Left lobe of liver (tissue), 2 donors: ENCODE data around the gene C3orf62. TPM values are rescaled to one million over a fixed set of nuclear protein-coding genes. Genes with fewer than 3 reads are reported as not detected.
"Not testable (repeated sequence)": the region's sequence is repeated elsewhere in the genome, so short reads cannot be mapped to it uniquely, and the experiment has no call there.

Experiments
- ATAC-seq: fragments of 200-7000 bp; cut with Tn5 transposase; one replicate; pipeline ENCODE4 v1.9.1; 2020; ENCODE audit warnings: mild to moderate bottlenecking, moderate library complexity
- DNase-seq: peaks from one replicate; pipeline ENCODE4 v3.0.0-alpha.2; 2020; ENCODE audit warnings: low spot score
- total RNA-seq: library from RNA; stranded (reverse); gene quantifications from one replicate; pipeline ENCODE4 v1.2.1, GENCODE V29; 2021
- donor health status: DM: no; HTN: no; CAD: no; lungs with moderate emphysema.
- donor health status: DM: no; HTN: yes; CAD: no.

The C3orf62 gene
- total RNA-seq, 1 donor from 2014 or later = 1.9 TPM

GRCh38 chr3:49269443-49270155 lies 7.4 kb downstream of the C3orf62 start:
- DNase-seq (no peak), ATAC-seq (no peak)

- no peak for DNase-seq
- no peak for ATAC-seq
Measured at GRCh38 chr3:49266410-49267095, 10.5 kb downstream of the C3orf62 start.

GRCh38 chr3:49265661-49266386 lies 11.2 kb downstream of the C3orf62 start:
- peak; percentile 41 for ATAC-seq

GRCh38 chr3:49263159-49263889 lies 13.7 kb downstream of the C3orf62 start:
- DNase-seq (no peak), ATAC-seq (peak; percentile 85)

More at GRCh38 chr3:49265661-49266386, 11.2 kb downstream of the C3orf62 start:
- DNase-seq = no peak

GRCh38 chr3:49260806-49261324 lies 16.2 kb downstream of the C3orf62 start:
- ATAC-seq (no peak), DNase-seq (no peak)

- DNase-seq (peak; percentile 68), ATAC-seq (peak; percentile 96)
Measured at GRCh38 chr3:49257187-49257586, 19.8 kb downstream of the C3orf62 start.

- DNase-seq = no peak
- ATAC-seq = no peak
Measured at GRCh38 chr3:49255718-49256511, 21.1 kb downstream of the C3orf62 start.

GRCh38 chr3:49255112-49255511 lies 21.9 kb downstream of the C3orf62 start:
- DNase-seq (no peak), ATAC-seq (no peak)

- DNase-seq (no peak), ATAC-seq (no peak)
Measured at GRCh38 chr3:49253512-49253911, 23.5 kb downstream of the C3orf62 start.

GRCh38 chr3:49248840-49249227 lies 28.2 kb downstream of the C3orf62 start:
- ATAC-seq = peak; percentile 79
- DNase-seq = no peak

- DNase-seq (no peak), ATAC-seq (peak; percentile 73)
Measured at GRCh38 chr3:49244581-49245205, 32.3 kb downstream of the C3orf62 start.

GRCh38 chr3:49240091-49240490 lies 36.9 kb downstream of the C3orf62 start:
- not testable (repeated sequence) for ATAC-seq

GRCh38 chr3:49238274-49239127 lies 38.5 kb downstream of the C3orf62 start:
- DNase-seq (no peak), ATAC-seq (peak; percentile 65)

More at GRCh38 chr3:49240091-49240490, 36.9 kb downstream of the C3orf62 start:
- not testable (repeated sequence) for DNase-seq

GRCh38 chr3:49237344-49237743 lies 39.7 kb downstream of the C3orf62 start:
- no peak for DNase-seq
- ATAC-seq = no peak

GRCh38 chr3:49236226-49236625 lies 40.8 kb downstream of the C3orf62 start:
- no peak for ATAC-seq
- no peak for DNase-seq

- DNase-seq, ATAC-seq: not testable (repeated sequence)
Measured at GRCh38 chr3:49228817-49229216, 48.2 kb downstream of the C3orf62 start.

GRCh38 chr3:49222002-49222401 lies 55.0 kb downstream of the C3orf62 start:
- no peak for ATAC-seq
- no peak for DNase-seq

GRCh38 chr3:49220985-49221563 lies 56.0 kb downstream of the C3orf62 start:
- DNase-seq, ATAC-seq: not testable (repeated sequence)
